NCI-H1105 (cell line): ENCODE data around the gene KRT71.

ENCODE experiments used
- DNase-seq: peaks from one replicate; lab custom pipeline; 2025; lab: John Stamatoyannopoulos, UW

The KRT71 gene

DNA sequence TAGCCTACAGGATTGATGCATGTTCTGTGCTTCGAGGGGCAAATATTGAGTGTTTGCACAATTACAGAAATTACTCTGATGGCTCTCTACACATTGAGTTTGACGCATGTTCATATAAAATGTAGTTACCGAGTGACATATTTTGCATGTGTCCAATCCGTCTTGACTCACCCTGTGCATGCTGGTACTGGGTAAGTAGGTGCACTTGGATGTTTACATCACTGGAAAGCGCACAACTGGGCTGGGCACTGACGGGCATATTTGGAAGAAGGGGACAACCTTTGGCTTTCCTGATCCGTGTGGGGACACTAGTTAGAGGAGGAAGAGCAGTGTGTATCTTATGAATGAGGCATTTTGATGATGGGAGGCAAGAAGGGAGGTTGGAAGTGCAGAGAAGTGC lies 55.0 kb downstream of the KRT71 start:
- no peak for DNase-seq

DNA sequence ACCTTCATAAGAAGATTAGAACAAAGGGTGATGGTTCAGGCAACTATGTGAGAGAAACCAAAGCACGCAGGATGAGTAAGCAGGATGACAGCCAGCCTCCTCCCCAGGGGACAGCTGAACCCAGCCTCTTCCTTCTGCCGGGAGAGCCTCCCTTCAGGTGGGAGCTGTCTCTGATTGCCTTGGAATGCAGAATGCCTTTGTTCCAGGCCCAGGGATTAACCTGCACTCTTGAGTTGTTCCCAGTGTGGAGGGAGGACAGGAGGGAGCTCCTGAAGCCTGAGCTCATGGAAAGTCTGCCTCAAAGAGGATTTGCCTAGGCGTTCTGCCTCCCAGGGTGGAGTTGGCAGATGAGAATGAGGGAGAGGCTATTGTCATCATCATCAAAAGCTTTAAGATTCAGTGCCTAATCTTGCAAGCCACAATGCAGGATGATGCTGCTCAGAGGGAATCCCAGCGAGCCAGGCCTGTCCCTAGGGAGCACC lies 56.3 kb downstream of the KRT71 start:
- no peak for DNase-seq

DNA sequence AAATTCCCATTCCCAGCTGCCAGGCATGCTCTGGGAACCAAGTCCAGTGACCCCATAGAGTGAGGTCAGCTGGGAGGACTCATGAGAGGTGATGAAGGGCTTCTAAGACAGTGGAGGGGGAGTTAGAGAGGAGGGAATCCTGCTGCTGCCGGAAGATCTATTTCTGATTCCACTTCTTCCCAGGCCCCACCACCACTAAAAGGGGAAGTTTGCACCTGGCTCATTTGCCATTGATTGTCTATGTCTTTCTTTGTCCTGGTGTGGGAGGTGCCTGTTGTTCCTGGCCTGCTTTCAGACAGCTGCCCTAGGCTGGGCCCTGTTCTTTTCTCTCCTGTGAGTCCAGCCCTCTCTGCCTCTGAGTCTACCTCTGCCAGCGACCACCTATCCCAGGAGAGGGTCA lies 56.9 kb downstream of the KRT71 start:
- peak; percentile 48 for DNase-seq

DNA sequence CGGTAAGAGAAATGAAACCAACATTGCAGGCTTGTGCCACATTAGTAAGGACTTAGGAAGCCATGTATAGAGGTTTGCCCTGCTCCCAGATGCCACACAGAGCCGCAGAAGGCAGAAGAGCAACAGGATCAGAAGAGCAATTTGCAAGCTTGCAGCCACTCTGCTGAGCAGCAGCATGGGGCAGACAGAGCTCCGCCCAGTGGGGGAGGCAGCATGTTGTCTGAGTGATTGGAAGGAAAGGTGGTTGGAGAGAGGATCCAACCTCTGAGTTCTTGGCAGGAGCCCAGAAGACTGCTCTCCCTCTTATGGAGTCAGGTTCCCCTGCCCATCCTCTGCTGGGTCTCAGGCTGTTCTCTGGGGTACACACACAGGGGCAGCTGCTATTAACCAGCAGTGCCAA lies 57.6 kb downstream of the KRT71 start:
- peak; percentile 80 for DNase-seq

DNA sequence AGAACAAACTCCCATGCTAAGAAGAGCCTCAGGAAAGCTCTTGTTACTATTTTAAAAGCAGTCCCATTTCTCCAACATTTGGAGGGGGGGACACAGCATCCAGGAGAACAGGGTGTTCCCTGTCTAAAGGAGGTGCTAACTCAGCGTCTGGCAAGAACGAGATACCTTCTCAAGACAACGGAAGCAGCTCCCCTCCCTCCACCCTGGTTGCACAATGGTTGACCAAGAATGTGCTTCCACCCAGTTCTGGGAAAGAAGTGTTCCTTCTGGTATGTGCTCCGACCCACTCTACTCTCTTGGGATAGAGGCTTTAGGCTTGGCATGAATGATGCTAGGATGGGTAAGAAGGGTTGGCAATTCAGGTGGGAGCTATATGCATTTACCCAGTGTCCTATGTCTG lies 58.4 kb downstream of the KRT71 start:
- no peak for DNase-seq

DNA sequence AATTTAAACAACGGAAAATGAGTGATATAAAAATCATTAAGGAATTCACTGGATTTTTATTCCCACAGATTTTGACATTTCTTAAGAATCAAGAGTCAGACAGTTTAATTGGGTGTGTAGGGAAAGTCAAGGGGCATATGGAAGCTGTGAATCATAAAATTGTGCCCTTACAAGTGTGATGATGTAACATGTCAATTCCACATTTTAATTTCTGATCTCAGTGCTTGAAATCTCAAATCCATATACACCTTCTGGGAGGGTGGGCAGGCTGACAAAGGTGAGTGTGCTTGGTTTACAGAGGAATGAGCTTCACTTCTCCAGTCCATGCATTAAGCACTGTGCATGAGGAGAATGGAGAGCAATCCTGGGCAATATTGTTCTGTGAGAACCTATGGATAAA lies 58.8 kb downstream of the KRT71 start:
- no peak for DNase-seq
